ENCODE data around the gene SGSH. TPM values are rescaled to one million over a fixed set of nuclear protein-coding genes. Genes with fewer than 3 reads are reported as not detected.
"Not testable (repeated sequence)": the region's sequence is repeated elsewhere in the genome, so short reads cannot be mapped to it uniquely, and the experiment has no call there.

Gene SGSH
- total and polyA plus RNA-seq, 5 donors: 13.0 to 23.4 (median 19.3) TPM

DNA sequence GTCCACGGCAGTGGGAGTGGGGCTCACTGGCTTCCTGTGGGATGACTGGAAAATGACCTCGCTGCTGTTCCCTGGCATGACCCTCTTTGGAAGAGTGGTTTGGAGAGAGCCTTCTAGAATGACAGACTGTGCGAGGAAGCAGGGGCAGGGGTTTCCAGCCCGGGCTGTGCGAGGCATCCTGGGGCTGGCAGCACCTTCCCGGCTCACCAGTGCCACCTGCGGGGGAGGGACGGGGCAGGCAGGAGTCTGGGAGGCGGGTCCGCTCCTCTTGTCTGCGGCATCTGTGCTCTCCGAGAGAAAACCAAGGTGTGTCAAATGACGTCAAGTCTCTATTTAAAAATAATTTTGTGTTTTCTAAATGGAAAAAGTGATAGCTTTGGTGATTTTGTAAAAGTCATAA lies 32.7 kb upstream of the SGSH start:
- Histone ChIP-seq H3K9me3 (ENCODE audit: control insufficient read depth, low read length) (no peaks in the 10 kb centered on the region), H3K27me3 (ENCODE audit: control insufficient read depth, insufficient read depth) (no peaks in the 10 kb centered on the region), H3K27ac (ENCODE audit: low read length) (no peak overlapping the region), H3K4me3 (ENCODE audit: low read length) (no peak overlapping the region), H3K4me1 (ENCODE audit: control insufficient read depth, insufficient read depth, low read length) (no peaks in the 10 kb centered on the region)
- intact Hi-C loops (cut with DNase I): loop anchor here in 1 of 4 donors (10.0 kb wide), 1 partner anchor 402 kb away; no protein-coding TSS in a partner anchor
- ATAC-seq: peak in 1 of 2 donors; percentile 54
- 58% methylated on average over 13 of the region's 13 CpGs for WGBS
- DNase-seq: peak in 2 of 3 donors; percentile 69 to 72

DNA sequence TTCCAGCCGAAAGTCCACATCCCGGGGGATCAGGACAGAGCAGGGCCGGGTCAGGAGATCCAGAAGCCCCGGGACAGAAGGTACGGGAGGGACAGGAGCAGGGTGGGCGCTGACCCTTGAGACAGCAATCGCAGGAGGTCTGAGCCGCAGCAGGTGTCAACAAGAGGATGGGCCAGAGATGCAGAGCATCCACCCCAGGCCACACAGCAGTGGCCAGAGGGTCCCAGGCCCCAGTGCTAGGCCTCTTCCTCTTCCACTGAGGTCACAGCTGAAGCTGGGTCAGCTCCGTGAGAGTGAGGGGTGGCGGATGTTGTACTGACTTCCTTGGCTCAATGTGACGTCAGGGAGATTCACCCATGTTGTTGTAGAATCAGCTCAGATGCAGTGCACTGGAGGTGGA lies 31.8 kb upstream of the SGSH start:
- peak in 2 of 3 donors; percentile 6 to 22 for DNase-seq

DNA sequence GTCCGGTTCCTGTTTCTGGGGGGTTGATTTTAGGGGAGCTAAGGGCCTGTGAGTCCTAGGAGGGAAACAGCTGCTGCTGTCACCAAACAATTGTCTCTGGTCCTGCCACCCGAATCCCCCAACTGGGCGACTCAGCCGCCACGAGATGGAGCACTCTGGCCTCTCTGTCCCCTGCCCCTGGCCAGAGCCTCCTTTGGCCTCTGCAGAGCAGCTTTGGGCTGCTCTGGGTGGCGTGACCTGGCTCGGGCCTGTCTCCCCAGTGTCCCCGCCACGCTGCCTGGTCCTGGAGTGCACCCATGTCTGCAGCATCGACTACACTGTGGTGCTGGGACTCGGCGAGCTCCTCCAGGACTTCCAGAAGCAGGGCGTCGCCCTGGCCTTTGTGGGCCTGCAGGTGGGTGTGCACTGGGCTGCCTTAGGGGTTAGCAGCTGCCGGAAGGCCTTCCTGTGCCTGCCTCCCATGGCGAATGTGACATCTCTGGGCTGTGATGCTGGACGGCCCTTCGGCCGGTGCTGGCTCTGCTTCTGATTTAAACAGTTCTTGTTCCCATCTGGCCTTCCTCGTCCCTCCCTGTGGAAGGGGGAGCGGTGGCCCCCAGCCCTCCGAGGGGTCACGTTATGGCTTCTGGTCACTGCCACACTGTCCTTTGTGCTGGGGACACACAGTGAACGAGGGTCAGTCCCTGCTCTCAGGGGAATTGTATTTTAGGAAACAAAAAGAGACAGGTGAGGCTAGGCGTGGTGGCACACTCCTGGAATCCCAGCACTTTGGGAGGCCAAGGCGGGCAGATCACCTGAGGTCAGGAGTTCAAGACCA lies 29.0 kb upstream of the SGSH start:
- Histone ChIP-seq H3K27me3 (ENCODE audit: control insufficient read depth, insufficient read depth) (no peaks in the 10 kb centered on the region), H3K4me3 (ENCODE audit: low read length) (no peak overlapping the region), H3K4me1 (ENCODE audit: control insufficient read depth, insufficient read depth, low read length) (no peaks in the 10 kb centered on the region), H3K9me3 (ENCODE audit: control insufficient read depth, low read length) (no peaks in the 10 kb centered on the region), H3K27ac (ENCODE audit: low read length) (no peak overlapping the region)
- ATAC-seq (no peak), DNase-seq (peak in 1 of 3 donors; percentile 29)
- intact Hi-C loops (cut with DNase I): no loop called here
- 91% methylated on average over 26 of the region's 26 CpGs for WGBS

More for the DNA sequence above, 31.8 kb upstream of the SGSH start:
- Histone ChIP-seq H3K4me1 (ENCODE audit: control insufficient read depth, insufficient read depth, low read length) (no peaks in the 10 kb centered on the region), H3K4me3 (ENCODE audit: low read length) (no peak overlapping the region), H3K27ac (ENCODE audit: low read length) (no peak overlapping the region), H3K27me3 (ENCODE audit: control insufficient read depth, insufficient read depth) (no peaks in the 10 kb centered on the region), H3K9me3 (ENCODE audit: control insufficient read depth, low read length) (no peaks in the 10 kb centered on the region)
- 88% methylated on average over 11 of the region's 11 CpGs for WGBS
- no peak for ATAC-seq
- intact Hi-C loops (cut with DNase I): loop anchor here in 1 of 4 donors (10.0 kb wide), 1 partner anchor 403 kb away; no protein-coding TSS in a partner anchor

DNA sequence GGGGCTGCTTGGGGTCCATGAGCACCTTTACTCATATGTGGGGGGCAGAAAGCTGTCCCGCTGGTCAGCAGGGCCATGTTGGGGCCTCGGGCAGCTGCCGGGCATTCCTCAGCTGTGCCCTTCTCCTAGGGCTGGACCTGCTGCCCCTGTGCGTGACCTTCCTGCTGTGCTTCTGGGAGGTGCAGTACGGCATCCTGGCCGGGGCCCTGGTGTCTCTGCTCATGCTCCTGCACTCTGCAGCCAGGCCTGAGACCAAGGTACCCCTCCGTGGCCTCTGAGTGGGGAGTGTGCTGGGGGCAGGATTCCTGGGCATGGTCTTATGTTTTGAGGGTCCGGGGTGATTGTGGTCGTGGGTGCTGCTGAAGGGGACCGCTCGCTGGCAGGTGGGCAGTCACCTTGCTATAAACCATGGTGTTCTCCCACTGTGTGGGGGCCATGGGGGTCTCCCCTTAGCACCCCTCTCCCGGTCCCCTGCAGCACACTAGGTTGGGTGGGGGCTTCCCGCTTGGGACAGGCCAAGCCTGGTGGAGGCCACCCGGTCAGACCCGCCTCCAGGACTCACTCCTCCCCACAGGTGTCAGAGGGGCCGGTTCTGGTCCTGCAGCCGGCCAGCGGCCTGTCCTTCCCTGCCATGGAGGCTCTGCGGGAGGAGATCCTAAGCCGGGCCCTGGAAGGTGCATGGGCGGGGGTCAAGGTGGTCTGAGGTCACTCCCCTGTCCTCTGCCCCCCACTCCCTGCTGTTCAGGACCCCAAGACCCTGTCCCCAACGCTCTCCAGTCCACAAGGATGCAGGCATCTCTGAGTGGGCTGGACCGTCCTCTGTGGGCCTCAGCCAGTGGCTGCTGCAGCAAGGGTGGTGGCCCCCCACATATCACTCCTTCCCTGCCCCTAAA lies 28.1 kb upstream of the SGSH start:
- intact Hi-C loops (cut with DNase I): no loop called here
- DNase-seq (peak in 2 of 3 donors; percentile 26 to 47), ATAC-seq (no peak)
- H3K4me1 ChIP-seq (ENCODE audit: control insufficient read depth, insufficient read depth, low read length): no peaks in the 10 kb centered on the region
- no peak overlapping the region for H3K27ac ChIP-seq (ENCODE audit: low read length)
- WGBS: 96% methylated on average over 23 of the region's 23 CpGs
- H3K4me3 ChIP-seq (ENCODE audit: low read length): no peak overlapping the region
- no peaks in the 10 kb centered on the region for H3K9me3 ChIP-seq (ENCODE audit: control insufficient read depth, low read length)
- no peaks in the 10 kb centered on the region for H3K27me3 ChIP-seq (ENCODE audit: control insufficient read depth, insufficient read depth)

DNA sequence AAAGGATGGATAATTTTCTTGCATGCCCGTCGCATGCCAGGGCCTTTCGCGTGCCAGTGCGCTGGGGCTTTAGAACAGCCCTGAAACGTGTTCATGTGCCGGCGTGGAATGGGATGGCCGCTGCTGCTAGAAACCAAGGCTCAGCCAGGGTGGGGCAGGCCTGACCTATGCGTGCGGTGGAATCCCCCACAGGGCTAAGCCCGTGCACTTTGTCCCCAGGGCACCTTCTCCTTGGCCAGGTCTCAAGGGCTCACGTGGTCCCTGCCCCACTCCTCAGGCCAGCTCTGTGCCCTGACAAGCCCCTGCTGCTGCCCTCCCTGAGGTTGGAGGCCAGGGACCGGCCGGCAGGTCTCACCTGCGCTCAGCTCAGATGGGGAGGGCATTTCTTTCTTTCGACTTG lies 27.4 kb upstream of the SGSH start:
- no peak for ATAC-seq
- no peaks in the 10 kb centered on the region for H3K9me3 ChIP-seq (ENCODE audit: control insufficient read depth, low read length)
- H3K4me3 ChIP-seq (ENCODE audit: low read length): no peak overlapping the region
- H3K27ac ChIP-seq (ENCODE audit: low read length): no peak overlapping the region
- intact Hi-C loops (cut with DNase I): no loop called here
- 94% methylated on average over 17 of the region's 17 CpGs for WGBS
- H3K4me1 ChIP-seq (ENCODE audit: control insufficient read depth, insufficient read depth, low read length): no peaks in the 10 kb centered on the region
- DNase-seq: peak in 2 of 3 donors; percentile 37 to 44
- H3K27me3 ChIP-seq (ENCODE audit: control insufficient read depth, insufficient read depth): no peaks in the 10 kb centered on the region

DNA sequence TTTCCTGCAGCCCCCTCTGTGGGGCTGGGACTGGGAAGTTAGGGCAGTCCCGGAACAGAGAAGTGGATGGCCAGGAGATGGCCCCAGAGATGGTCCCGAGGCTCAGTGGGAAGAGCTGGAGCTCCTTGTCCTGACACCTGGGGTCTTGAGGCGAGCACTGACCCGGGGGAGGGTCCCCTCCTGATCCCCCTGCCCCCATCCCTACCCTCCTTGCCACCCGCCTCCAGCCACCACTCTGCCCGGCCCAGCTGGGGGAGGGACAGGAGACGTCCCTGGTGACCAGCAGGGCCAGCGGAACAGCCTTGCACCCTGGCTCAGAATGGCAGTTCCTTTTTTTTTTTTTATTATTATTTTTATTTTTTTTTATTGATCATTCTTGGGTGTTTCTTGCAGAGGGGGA lies 26.6 kb upstream of the SGSH start:
- no peak overlapping the region for H3K4me3 ChIP-seq (ENCODE audit: low read length)
- H3K4me1 ChIP-seq (ENCODE audit: control insufficient read depth, insufficient read depth, low read length): no peaks in the 10 kb centered on the region
- WGBS: 94% methylated on average over 8 of the region's 8 CpGs
- ATAC-seq (no peak), DNase-seq (peak in 2 of 3 donors; percentile 44 to 49)
- H3K9me3 ChIP-seq (ENCODE audit: control insufficient read depth, low read length): no peaks in the 10 kb centered on the region
- intact Hi-C loops (cut with DNase I): no loop called here
- H3K27me3 ChIP-seq (ENCODE audit: control insufficient read depth, insufficient read depth): no peaks in the 10 kb centered on the region
- no peak overlapping the region for H3K27ac ChIP-seq (ENCODE audit: low read length)

DNA sequence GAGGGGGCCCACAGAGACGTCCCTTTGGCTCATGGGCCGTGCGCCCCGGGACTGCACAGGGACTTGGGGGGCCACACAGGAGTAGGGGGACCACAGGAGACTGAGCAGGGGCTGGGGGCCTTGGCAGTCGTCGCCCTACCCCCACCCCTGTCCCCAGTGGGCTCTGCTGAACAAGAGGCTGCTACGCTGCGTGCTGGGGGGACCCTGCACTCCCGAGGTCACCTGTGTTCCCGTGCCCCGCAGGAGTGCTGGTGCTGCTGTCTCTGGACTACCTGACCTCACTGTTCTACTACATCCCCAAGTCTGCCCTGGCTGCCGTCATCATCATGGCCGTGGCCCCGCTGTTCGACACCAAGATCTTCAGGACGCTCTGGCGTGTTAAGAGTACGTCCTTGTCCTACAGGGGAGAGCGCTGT lies 26.1 kb upstream of the SGSH start:
- peak in 1 of 2 donors; percentile 20 for ATAC-seq
- WGBS: 96% methylated on average over 19 of the region's 19 CpGs

DNA sequence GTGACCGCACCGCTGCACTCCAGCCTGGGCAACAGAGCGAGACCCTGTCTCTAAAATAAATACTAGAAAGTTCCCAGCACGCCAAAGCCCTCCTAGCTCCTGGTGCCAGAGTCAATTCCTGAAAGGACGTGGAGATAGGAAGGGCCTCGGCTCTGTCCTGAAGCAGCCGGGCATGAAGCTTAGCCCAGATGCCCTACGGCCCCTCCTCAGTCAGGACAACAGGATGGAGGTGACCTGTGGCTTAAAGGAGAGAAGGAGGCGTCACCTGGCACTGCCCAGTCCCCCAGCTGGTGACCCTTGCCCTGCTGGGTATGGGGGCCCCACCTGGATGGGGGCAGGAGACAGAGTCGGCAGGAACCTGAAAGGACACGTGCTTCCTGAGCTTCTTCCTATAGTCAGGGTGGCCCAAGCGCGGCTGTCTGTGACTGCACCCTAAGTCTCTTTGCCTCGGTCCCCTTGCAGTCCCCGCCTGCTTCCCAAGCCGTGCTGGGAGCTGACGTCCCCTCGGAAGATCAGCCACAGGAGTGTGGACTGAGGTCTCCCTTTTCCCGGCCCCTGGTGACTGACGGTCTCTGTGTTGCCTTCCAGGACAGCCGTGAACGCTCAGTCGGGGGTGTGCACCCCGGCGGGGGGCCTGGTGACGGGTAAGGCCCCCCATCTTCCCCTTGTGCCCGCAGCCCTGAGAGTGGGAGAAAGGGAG lies 25.6 kb upstream of the SGSH start:
- no peak for ATAC-seq
- H3K27me3 ChIP-seq (ENCODE audit: control insufficient read depth, insufficient read depth): no peaks in the 10 kb centered on the region
- intact Hi-C loops (cut with DNase I): no loop called here
- H3K9me3 ChIP-seq (ENCODE audit: control insufficient read depth, low read length): no peaks in the 10 kb centered on the region
- DNase-seq: peak in 2 of 3 donors; percentile 18 to 29
- H3K27ac ChIP-seq (ENCODE audit: low read length): no peak overlapping the region
- H3K4me1 ChIP-seq (ENCODE audit: control insufficient read depth, insufficient read depth, low read length): no peaks in the 10 kb centered on the region
- WGBS: 92% methylated on average over 27 of the region's 27 CpGs
- no peak overlapping the region for H3K4me3 ChIP-seq (ENCODE audit: low read length)

More for the DNA sequence above, 26.1 kb upstream of the SGSH start:
- Histone ChIP-seq H3K27me3 (ENCODE audit: control insufficient read depth, insufficient read depth) (no peaks in the 10 kb centered on the region), H3K9me3 (ENCODE audit: control insufficient read depth, low read length) (no peaks in the 10 kb centered on the region), H3K4me1 (ENCODE audit: control insufficient read depth, insufficient read depth, low read length) (no peaks in the 10 kb centered on the region), H3K4me3 (ENCODE audit: low read length) (no peak overlapping the region), H3K27ac (ENCODE audit: low read length) (no peak overlapping the region)
- DNase-seq: peak in 2 of 3 donors; percentile 33 to 50
- intact Hi-C loops (cut with DNase I): no loop called here

DNA sequence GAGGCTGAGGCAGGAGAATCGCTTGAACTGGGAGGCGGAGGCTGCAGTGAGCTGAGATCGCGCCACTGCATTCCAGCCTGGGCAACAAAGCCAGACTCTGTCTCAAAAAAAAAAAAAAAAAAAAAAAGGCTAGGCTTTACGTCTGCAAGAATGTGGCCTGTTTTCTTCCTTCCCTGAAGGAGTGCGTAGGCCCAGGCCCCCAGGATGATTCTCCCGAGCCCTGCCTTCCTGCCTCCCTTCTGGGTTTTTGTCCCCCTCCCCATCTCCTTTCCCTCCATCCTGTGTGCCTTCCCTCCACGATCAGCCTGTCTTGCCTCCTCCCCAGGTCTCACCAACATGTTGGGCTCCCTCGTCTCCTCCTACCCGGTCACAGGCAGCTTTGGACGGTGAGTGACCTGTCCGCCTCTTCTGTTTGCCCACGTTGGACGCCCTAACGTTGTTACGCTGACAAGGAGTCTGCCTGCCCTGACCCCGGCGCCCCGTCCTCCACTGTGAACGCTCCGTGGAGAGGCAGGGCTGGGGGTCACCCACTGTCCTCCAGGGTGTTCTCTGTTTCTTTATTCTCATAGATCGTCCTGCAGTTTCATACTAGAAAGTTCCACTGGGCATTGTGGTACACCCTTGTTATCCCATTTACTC lies 24.9 kb upstream of the SGSH start:
- no peaks in the 10 kb centered on the region for H3K27me3 ChIP-seq (ENCODE audit: control insufficient read depth, insufficient read depth)
- H3K9me3 ChIP-seq (ENCODE audit: control insufficient read depth, low read length): no peaks in the 10 kb centered on the region
- DNase-seq (peak in 1 of 3 donors; percentile 45), ATAC-seq (no peak)
- 89% methylated on average over 22 of the region's 22 CpGs for WGBS
- no peak overlapping the region for H3K27ac ChIP-seq (ENCODE audit: low read length)
- H3K4me1 ChIP-seq (ENCODE audit: control insufficient read depth, insufficient read depth, low read length): no peaks in the 10 kb centered on the region
- intact Hi-C loops (cut with DNase I): no loop called here
- no peak overlapping the region for H3K4me3 ChIP-seq (ENCODE audit: low read length)

DNA sequence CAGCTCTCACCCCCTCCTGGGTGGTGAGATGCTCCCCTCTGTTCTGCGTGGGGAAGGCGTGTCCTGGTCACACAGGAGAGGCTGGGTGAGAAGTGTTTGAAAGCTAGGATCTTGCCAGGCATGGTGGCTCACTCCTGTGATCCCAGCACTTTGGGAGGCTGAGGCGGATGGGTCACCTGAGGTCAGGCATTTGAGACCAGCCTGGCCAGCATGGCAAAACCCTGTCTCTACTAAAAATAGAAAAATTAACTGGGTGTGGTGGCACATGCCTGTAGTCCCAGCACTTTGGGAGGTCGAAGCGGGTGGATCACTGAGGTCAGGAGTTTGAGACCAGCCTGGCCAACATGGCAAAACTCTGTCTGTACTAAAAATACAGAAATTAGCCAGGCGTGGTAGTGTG lies 24.3 kb upstream of the SGSH start:
- H3K4me3 ChIP-seq (ENCODE audit: low read length); H3K9me3 ChIP-seq (ENCODE audit: control insufficient read depth, low read length); intact Hi-C loops (cut with DNase I); ATAC-seq; H3K4me1 ChIP-seq (ENCODE audit: control insufficient read depth, insufficient read depth, low read length); H3K27ac ChIP-seq (ENCODE audit: low read length); H3K27me3 ChIP-seq (ENCODE audit: control insufficient read depth, insufficient read depth): not testable (repeated sequence)
- peak in 2 of 3 donors; percentile 10 to 21 for DNase-seq
- WGBS: 95% methylated on average over 6 of the region's 6 CpGs
